ENCODE measurements around the gene AMMECR1.

GRCh38 chrX:110178179-110178865 is 139.6 kb downstream of the AMMECR1 start:
- TF ChIP-seq CTCF (IDR thresholded peaks at IDR 0.05) (no peak), POLR2A (IDR thresholded peaks at IDR 0.05) (no peak)

All from tibial nerve (tissue), 3 donors.